Measurements from ENCODE around the gene NEK6.
A peak's percentile ranks its signal among the peaks of the same experiment; 100 is the strongest.
"Not testable (repeated sequence)": the region's sequence is repeated elsewhere in the genome, so short reads cannot be mapped to it uniquely, and the experiment has no call there.

Gene NEK6

DNA sequence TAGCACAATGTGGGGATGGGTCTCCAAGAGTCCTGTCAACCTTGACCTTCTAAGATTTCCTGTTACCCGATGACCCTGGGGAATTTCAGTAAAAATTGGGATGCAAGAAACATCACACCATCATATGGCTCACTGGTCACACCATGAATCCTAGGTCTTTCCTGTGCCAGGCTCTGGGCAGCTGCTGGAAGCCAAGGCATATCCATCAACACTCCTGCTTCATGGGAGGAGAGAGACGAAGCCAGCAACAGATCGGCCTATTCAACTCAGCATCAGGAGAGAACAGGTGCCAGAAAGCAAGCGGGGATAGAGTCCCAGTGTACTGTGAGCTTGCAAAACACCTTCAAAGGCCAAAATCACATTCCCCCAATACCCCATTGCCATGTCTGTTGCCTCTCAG lies 6.5 kb upstream of the NEK6 start:
- Histone ChIP-seq H4K20me1 (ENCODE audit: insufficient read depth, low read length) (no peaks in the 10 kb centered on the region), H3K9me3 (ENCODE audit: insufficient read depth, low read length) (no peaks in the 10 kb centered on the region), H2AFZ (ENCODE audit: low read depth, low read length) (no peak overlapping the region), H3K79me2 (ENCODE audit: low read length) (peaks cover 3% of the 10 kb centered on the region), H3K4me1 (ENCODE audit: low read length) (peaks cover 48% of the 10 kb centered on the region), H3K27me3 (ENCODE audit: low read depth, low read length) (no peaks in the 10 kb centered on the region), H3K4me2 (ENCODE audit: low read length) (no peak overlapping the region), H3K9ac (ENCODE audit: low read length) (no peak overlapping the region), H3K36me3 (replicated peaks; ENCODE audit: low read depth, low read length) (no peaks in the 10 kb centered on the region), H3K4me3 (ENCODE audit: low read length) (no peak overlapping the region), H3K27ac (ENCODE audit: low read length) (no peak overlapping the region)
- no peak for TF ChIP-seq EZH2phosphoT487 (IDR thresholded peaks at IDR 0.05; ENCODE audit: low read depth)
- TF ChIP-seq, protein P1, sequence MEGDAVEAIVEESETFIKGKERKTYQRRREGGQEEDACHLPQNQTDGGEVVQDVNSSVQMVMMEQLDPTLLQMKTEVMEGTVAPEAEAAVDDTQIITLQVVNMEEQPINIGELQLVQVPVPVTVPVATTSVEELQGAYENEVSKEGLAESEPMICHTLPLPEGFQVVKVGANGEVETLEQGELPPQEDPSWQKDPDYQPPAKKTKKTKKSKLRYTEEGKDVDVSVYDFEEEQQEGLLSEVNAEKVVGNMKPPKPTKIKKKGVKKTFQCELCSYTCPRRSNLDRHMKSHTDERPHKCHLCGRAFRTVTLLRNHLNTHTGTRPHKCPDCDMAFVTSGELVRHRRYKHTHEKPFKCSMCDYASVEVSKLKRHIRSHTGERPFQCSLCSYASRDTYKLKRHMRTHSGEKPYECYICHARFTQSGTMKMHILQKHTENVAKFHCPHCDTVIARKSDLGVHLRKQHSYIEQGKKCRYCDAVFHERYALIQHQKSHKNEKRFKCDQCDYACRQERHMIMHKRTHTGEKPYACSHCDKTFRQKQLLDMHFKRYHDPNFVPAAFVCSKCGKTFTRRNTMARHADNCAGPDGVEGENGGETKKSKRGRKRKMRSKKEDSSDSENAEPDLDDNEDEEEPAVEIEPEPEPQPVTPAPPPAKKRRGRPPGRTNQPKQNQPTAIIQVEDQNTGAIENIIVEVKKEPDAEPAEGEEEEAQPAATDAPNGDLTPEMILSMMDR (IDR thresholded peaks at IDR 0.05; ENCODE audit: low read depth, low read length): no peak

DNA sequence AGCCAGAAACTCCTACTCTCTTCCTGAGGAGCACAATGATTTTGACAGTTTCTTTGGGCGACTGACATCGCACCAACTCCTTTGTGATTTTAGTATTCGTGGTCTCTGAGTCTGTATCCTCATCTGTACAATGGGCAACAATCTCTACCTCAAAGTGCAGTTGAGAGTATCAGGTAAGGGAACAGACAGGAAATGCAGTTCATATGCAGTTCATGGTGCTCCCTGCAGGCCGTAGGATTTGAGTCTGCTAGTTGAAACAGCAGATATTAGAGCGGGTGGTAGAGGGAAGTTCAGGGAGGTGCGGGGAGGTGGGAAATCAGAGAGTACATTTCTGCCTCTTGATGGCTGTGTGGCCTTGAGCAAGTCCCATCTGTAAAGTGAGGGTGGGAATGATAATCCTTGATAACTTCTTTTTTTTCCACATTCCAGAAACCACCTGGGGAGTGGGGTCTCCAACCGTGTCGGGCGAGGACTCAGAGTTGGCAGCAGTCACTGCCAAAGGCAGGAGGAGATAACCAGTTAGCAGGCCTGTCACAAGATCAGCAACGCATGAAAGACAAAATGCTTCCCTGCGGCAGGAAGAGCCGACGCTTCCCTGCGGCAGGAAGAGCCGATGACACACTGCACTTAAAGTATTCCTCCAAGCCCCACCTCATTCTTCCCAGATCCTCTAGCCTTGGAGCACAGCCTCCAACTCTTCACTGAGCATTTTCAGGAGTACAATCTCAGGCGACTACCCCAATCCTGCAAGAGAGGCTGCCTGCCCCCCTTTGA lies 6.0 kb upstream of the NEK6 start:
- Histone ChIP-seq H3K27ac (ENCODE audit: low read length) (no peak overlapping the region), H3K4me3 (ENCODE audit: low read length) (no peak overlapping the region), H3K36me3 (replicated peaks; ENCODE audit: low read depth, low read length) (no peaks in the 10 kb centered on the region), H3K79me2 (ENCODE audit: low read length) (peaks cover 5% of the 10 kb centered on the region), H3K4me2 (ENCODE audit: low read length) (no peak overlapping the region), H3K27me3 (ENCODE audit: low read depth, low read length) (no peaks in the 10 kb centered on the region), H3K4me1 (ENCODE audit: low read length) (peaks cover 54% of the 10 kb centered on the region), H2AFZ (ENCODE audit: low read depth, low read length) (no peak overlapping the region), H3K9ac (ENCODE audit: low read length) (no peak overlapping the region), H4K20me1 (ENCODE audit: insufficient read depth, low read length) (no peaks in the 10 kb centered on the region), H3K9me3 (ENCODE audit: insufficient read depth, low read length) (no peaks in the 10 kb centered on the region)
- TF ChIP-seq EZH2phosphoT487 (IDR thresholded peaks at IDR 0.05; ENCODE audit: low read depth): no peak
- TF ChIP-seq, protein P1 (IDR thresholded peaks at IDR 0.05; ENCODE audit: low read depth, low read length): no peak

DNA sequence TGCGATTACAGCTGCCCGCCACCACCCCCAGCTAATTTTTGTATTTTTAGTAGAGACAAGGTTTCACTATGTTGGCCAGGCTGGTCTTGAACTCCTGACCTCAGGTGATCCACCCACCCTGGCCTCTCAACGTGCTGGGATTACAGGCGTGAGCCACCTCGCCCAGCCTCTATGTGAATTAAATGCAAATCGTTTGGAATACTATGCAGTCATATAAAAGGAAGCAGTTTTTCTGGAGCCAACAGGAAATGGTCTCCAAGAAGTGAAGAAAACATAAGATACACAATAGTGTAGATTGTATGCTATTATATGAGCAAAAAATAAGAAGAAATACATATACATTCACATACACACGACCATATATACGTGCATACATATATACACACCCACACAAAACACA lies 4.9 kb upstream of the NEK6 start:
- not testable (repeated sequence) for H3K4me3 ChIP-seq (ENCODE audit: low read length); H2AFZ ChIP-seq (ENCODE audit: low read depth, low read length); H3K9ac ChIP-seq (ENCODE audit: low read length); H3K36me3 ChIP-seq (replicated peaks; ENCODE audit: low read depth, low read length); H3K27me3 ChIP-seq (ENCODE audit: low read depth, low read length); H4K20me1 ChIP-seq (ENCODE audit: insufficient read depth, low read length); H3K9me3 ChIP-seq (ENCODE audit: insufficient read depth, low read length)
- Histone ChIP-seq H3K4me2 (ENCODE audit: low read length) (0 out of 2 replicates have a peak overlapping the region, but pooled peaks have one; percentile 16), H3K27ac (ENCODE audit: low read length) (peak overlapping the region; percentile 91), H3K4me1 (ENCODE audit: low read length) (peaks cover 62% of the 10 kb centered on the region), H3K79me2 (ENCODE audit: low read length) (peaks cover 15% of the 10 kb centered on the region)

DNA sequence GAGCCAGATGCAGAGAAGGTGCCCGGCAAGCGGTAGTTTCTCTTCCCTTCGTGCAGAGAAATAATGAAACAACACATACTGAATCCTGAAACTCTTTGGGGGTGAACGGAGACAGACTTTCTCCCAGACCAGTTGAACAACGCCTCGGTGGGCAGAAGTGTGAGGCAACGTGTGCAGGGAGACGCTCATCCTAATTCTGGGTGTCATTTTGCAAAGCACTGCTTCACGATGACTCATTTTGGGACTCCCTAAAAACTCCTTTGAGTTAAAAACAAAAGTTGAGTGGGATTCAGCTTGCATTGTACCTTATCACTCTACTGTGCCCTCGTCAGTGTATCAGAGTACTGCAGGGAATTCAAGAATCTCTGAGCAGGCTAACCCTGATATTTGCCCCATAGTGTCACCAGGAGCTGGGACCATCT lies 3.5 kb upstream of the NEK6 start:
- H3K4me3 ChIP-seq (ENCODE audit: low read length): peak overlapping the region; percentile 45
- H3K4me2 ChIP-seq (ENCODE audit: low read length): peak overlapping the region; percentile 72
- peaks cover 5% of the 10 kb centered on the region for H3K36me3 ChIP-seq (replicated peaks; ENCODE audit: low read depth, low read length)
- no peak overlapping the region for H2AFZ ChIP-seq (ENCODE audit: low read depth, low read length)
- H3K27ac ChIP-seq (ENCODE audit: low read length): peak overlapping the region; percentile 91
- no peaks in the 10 kb centered on the region for H4K20me1 ChIP-seq (ENCODE audit: insufficient read depth, low read length)
- H3K79me2 ChIP-seq (ENCODE audit: low read length): peaks cover 29% of the 10 kb centered on the region
- H3K27me3 ChIP-seq (ENCODE audit: low read depth, low read length): no peaks in the 10 kb centered on the region
- peak overlapping the region; percentile 56; the same call in 1 of the 2 replicates for H3K9ac ChIP-seq (ENCODE audit: low read length)
- no peak for TF ChIP-seq EZH2phosphoT487 (IDR thresholded peaks at IDR 0.05; ENCODE audit: low read depth)
- TF ChIP-seq, protein P1 (IDR thresholded peaks at IDR 0.05; ENCODE audit: low read depth, low read length): peak; percentile 26
- peaks cover 58% of the 10 kb centered on the region for H3K4me1 ChIP-seq (ENCODE audit: low read length)
- no peaks in the 10 kb centered on the region for H3K9me3 ChIP-seq (ENCODE audit: insufficient read depth, low read length)
